H1 (cell line): ENCODE data around the gene ROBO2.

Source experiments
- ATF3 ChIP-seq: IDR thresholded peaks from 2 replicates; pipeline ENCODE4 v1.6.1; 2011; ENCODE audit warnings: low read depth, mild to moderate bottlenecking, low read length; ENCODE audit not compliant: insufficient read depth
- EZH2 ChIP-seq: fragments of 200-600 bp; sonication (generic); IDR thresholded peaks from 2 replicates; pipeline ENCODE4 v1.7.1; 2012; ENCODE audit warnings: low read depth, mild to moderate bottlenecking, moderate library complexity, low read length, inconsistent platforms; ENCODE audit not compliant: severe bottlenecking
- POLR2A ChIP-seq, 2 experiments: IDR thresholded peaks; 1 replicate in 1 of 2; 2 replicates in 1 of 2; pipeline ENCODE4 v1.6.1; 2011; ENCODE audit warnings: low read depth in 2 of 2, low read length in 2 of 2, mild to moderate bottlenecking in 2 of 2; ENCODE audit errors: control extremely low read depth in 1 of 2
- SIRT6 ChIP-seq: IDR thresholded peaks from one replicate; pipeline ENCODE4 v1.7.1; 2012; ENCODE audit warnings: low read length, inconsistent platforms
- SRF ChIP-seq: IDR thresholded peaks from 2 replicates; pipeline ENCODE4 v1.6.1; 2011; ENCODE audit warnings: mild to moderate bottlenecking, low read depth, low read length, moderate library complexity
- SUZ12 ChIP-seq: fragments of 200-600 bp; sonication (generic); IDR thresholded peaks from 2 replicates; pipeline ENCODE4 v1.6.1; 2012; ENCODE audit warnings: mild to moderate bottlenecking, inconsistent platforms, low read length, moderate library complexity, mixed read lengths
- TAF1 ChIP-seq: IDR thresholded peaks from 2 replicates; pipeline ENCODE4 v1.6.1; 2011; ENCODE audit warnings: mild to moderate bottlenecking, low read depth, low read length
- TF ChIP-seq, protein P1 (sequence below), 3 experiments: IDR thresholded peaks; 1 replicate in 2 of 3; 2 replicates in 1 of 3; pipeline versions ENCODE4 v1.5.1 to v1.6.1; 2011; ENCODE audit warnings: low read length in 3 of 3, mild to moderate bottlenecking in 3 of 3, inconsistent platforms in 2 of 3, low read depth in 1 of 3, moderate library complexity in 1 of 3; ENCODE audit not compliant: insufficient read depth in 1 of 3; ENCODE audit errors: control extremely low read depth in 1 of 3

DNA sequence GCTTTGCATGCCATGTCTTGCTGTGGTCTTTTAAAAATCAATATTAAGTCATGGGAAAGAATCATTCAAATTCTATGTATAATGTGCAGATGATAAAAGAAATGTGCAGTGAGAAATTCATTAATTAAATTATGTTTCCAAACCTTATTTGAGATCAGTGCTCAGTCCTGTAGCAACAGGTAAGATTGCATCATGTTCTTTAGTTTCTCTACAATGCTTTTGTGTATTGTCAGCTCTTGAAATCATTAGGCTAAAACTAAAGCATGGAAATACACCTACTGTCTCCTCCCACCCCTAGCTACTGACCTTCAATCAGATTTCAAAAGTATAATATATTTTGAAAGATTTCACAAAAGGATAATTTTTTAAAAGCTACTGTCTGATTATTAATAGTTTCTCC lies 612.7 kb downstream of the ROBO2 start:
- no peak for TF ChIP-seq TAF1
- TF ChIP-seq, protein P1, sequence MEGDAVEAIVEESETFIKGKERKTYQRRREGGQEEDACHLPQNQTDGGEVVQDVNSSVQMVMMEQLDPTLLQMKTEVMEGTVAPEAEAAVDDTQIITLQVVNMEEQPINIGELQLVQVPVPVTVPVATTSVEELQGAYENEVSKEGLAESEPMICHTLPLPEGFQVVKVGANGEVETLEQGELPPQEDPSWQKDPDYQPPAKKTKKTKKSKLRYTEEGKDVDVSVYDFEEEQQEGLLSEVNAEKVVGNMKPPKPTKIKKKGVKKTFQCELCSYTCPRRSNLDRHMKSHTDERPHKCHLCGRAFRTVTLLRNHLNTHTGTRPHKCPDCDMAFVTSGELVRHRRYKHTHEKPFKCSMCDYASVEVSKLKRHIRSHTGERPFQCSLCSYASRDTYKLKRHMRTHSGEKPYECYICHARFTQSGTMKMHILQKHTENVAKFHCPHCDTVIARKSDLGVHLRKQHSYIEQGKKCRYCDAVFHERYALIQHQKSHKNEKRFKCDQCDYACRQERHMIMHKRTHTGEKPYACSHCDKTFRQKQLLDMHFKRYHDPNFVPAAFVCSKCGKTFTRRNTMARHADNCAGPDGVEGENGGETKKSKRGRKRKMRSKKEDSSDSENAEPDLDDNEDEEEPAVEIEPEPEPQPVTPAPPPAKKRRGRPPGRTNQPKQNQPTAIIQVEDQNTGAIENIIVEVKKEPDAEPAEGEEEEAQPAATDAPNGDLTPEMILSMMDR (IDR thresholded peaks at IDR 0.05; ENCODE audit: control extremely low read depth in 1 of 3, insufficient read depth in 1 of 3, low read depth in 1 of 3, low read length in 3 of 3): no peak
- no peak for TF ChIP-seq SUZ12
- TF ChIP-seq EZH2: no peak
- TF ChIP-seq SRF: no peak
- TF ChIP-seq ATF3: no peak
- TF ChIP-seq SIRT6: no peak
- TF ChIP-seq POLR2A (IDR thresholded peaks at IDR 0.05; ENCODE audit: control extremely low read depth in 1 of 2, low read depth in 2 of 2, low read length in 2 of 2): no peak
